Gastrocnemius medialis (tissue), 4 donors: Measurements from ENCODE around the gene LRRC28. TPM values are rescaled to one million over a fixed set of nuclear protein-coding genes. Genes with fewer than 3 reads are reported as not detected.

Experiments used
- ATAC-seq, 2 donors: fragments of 150-250 bp; one replicate each; pipeline ENCODE4 v1.9.1; 2016
- DNase-seq, 2 donors: peaks; one replicate each; pipeline ENCODE4 v3.0.0-alpha.2; 2019
- H3K27ac ChIP-seq, 4 donors: fragments of 200-600 bp; sonication (generic); 1 replicate in 1 of 4; 2 replicates in 3 of 4; pipeline ENCODE4 v1.5.1; 2016 to 2018; ENCODE audit warnings: mild to moderate bottlenecking in 2 of 4, moderate library complexity in 1 of 4
- H3K27me3 ChIP-seq, 3 donors: fragments of 200-600 bp; sonication (generic) in 2 of 3; 1 replicate in 1 of 3; 2 replicates in 2 of 3; pipeline versions ENCODE4 v1.5.1 to v1.6.0; 2016 to 2019; ENCODE audit warnings: mild to moderate bottlenecking in 1 of 3, moderate library complexity in 1 of 3
- H3K36me3 ChIP-seq, 2 donors: fragments of 200-600 bp; sonication (generic) in 1 of 2; one replicate each; pipeline ENCODE4 v1.5.1; 2017 to 2018
- H3K4me1 ChIP-seq, 2 donors: fragments of 200-600 bp; sonication (generic) in 1 of 2; one replicate each; pipeline ENCODE4 v1.5.1; 2016 to 2017; ENCODE audit warnings: mild to moderate bottlenecking in 2 of 2
- H3K4me3 ChIP-seq, 4 donors: fragments of 200-600 bp; sonication (generic) in 3 of 4; 1 replicate in 1 of 4; 2 replicates in 3 of 4; pipeline ENCODE4 v1.5.1; 2016 to 2019; ENCODE audit warnings: mild to moderate bottlenecking in 2 of 4
- H3K9me3 ChIP-seq, 3 donors: fragments of 200-600 bp; sonication (generic) in 2 of 3; 1 replicate in 1 of 3; 2 replicates in 2 of 3; pipeline ENCODE4 v1.5.1; 2016 to 2019
- CTCF ChIP-seq, 5 experiments: fragments of 450-650 bp in 3 of 5; fragments of 200-600 bp in 2 of 5; sonication (generic) in 2 of 5; IDR thresholded peaks in 4 of 5; conservative IDR thresholded peaks in 1 of 5; 1 replicate in 4 of 5; 2 replicates in 1 of 5; pipeline ENCODE4 v1.5.1; 2016 to 2019; ENCODE audit warnings: antibody characterized with exemption in 5 of 5, mild to moderate bottlenecking in 3 of 5, moderate library complexity in 3 of 5
- POLR2A ChIP-seq, 2 donors: fragments of 450-650 bp; IDR thresholded peaks; one replicate each; pipeline ENCODE4 v1.6.1; 2017; ENCODE audit warnings: antibody characterized with exemption in 2 of 2, mild to moderate bottlenecking in 2 of 2, moderate library complexity in 2 of 2
- in situ Hi-C, 4 donors: fragments of 200-750 bp; cut with MboI; loops; one replicate each; pipeline versions ENCODE4 v1.15.0 to v1.8.0; 2017; ENCODE audit warnings: low sequenced_read_pairs in 4 of 4
- intact Hi-C: fragments of 100-400 bp; cut with DNase I; formaldehyde crosslinking; loops from one replicate; pipeline ENCODE4 v1.15.1; 2023; ENCODE audit warnings: low total_unique reads
- total RNA-seq, 4 donors: library from RNA; depleted of rRNA; stranded (reverse); fragments of >200 nt; gene quantifications; one replicate each; pipeline versions ENCODE4 v1.1.0 to v1.2.3, GENCODE V29; 2016

The LRRC28 gene
- total RNA-seq, 4 donors from 2014 or later, result 22.0 to 48.5 (median 36.9) TPM

GRCh38 chr15:99282121-99282520 lies 30.8 kb downstream of the LRRC28 start:
- in situ Hi-C loops, result loop anchor here (10.0 to 25.0 kb wide), 3 partner anchors 105 to 473 kb away; no protein-coding TSS in a partner anchor

GRCh38 chr15:99282586-99282985 lies 31.3 kb downstream of the LRRC28 start:
- intact Hi-C loops, result loop anchor here (10.0 kb wide), 1 partner anchor 122 kb away; no protein-coding TSS in a partner anchor
- peaks cover 11 to 18% of the 10 kb centered on the region in 2 donors for H3K4me1 ChIP-seq
- no peaks in the 10 kb centered on the region for H3K9me3 ChIP-seq
- DNase-seq (no peak), ATAC-seq (peak in 1 of 2 donors; percentile 23)
- in situ Hi-C loops, result loop anchor here (10.0 to 25.0 kb wide), 3 partner anchors 105 to 472 kb away; no protein-coding TSS in a partner anchor
- peak overlapping the region in 1 of 4 donors; percentile 34 for H3K27ac ChIP-seq
- no peaks in the 10 kb centered on the region for H3K27me3 ChIP-seq
- no peak overlapping the region for H3K4me3 ChIP-seq
- TF ChIP-seq CTCF (IDR thresholded peaks at IDR 0.05 in 4 of 5, conservative IDR thresholded peaks at IDR 0.05 in 1 of 5) (no peak), POLR2A (IDR thresholded peaks at IDR 0.05) (no peak)
- H3K36me3 ChIP-seq, result no peaks in the 10 kb centered on the region

More at GRCh38 chr15:99282121-99282520, 30.8 kb downstream of the LRRC28 start:
- Histone ChIP-seq H3K27ac (peak overlapping the region in 1 of 4 donors; percentile 34), H3K36me3 (no peaks in the 10 kb centered on the region), H3K4me3 (no peak overlapping the region), H3K9me3 (no peaks in the 10 kb centered on the region), H3K4me1 (peaks cover 11 to 18% of the 10 kb centered on the region in 2 donors), H3K27me3 (no peaks in the 10 kb centered on the region)
- DNase-seq (no peak), ATAC-seq (no peak)
- TF ChIP-seq POLR2A (IDR thresholded peaks at IDR 0.05), result no peak
- no peak for TF ChIP-seq CTCF (IDR thresholded peaks at IDR 0.05 in 4 of 5, conservative IDR thresholded peaks at IDR 0.05 in 1 of 5)
- intact Hi-C loops, result loop anchor here (10.0 kb wide), 1 partner anchor 123 kb away; no protein-coding TSS in a partner anchor

GRCh38 chr15:99283717-99284116 lies 32.4 kb downstream of the LRRC28 start:
- Histone ChIP-seq H3K27ac (no peak overlapping the region), H3K36me3 (no peaks in the 10 kb centered on the region), H3K9me3 (no peaks in the 10 kb centered on the region), H3K27me3 (no peaks in the 10 kb centered on the region), H3K4me3 (no peak overlapping the region), H3K4me1 (peaks cover 11 to 18% of the 10 kb centered on the region in 2 donors)
- intact Hi-C loops, result loop anchor here (10.0 kb wide), 1 partner anchor 121 kb away; no protein-coding TSS in a partner anchor
- in situ Hi-C loops, result loop anchor here (10.0 to 25.0 kb wide), 3 partner anchors 104 to 471 kb away; no protein-coding TSS in a partner anchor
- ATAC-seq, result no peak
- TF ChIP-seq POLR2A (IDR thresholded peaks at IDR 0.05) (no peak), CTCF (IDR thresholded peaks at IDR 0.05 in 4 of 5, conservative IDR thresholded peaks at IDR 0.05 in 1 of 5) (no peak)
- DNase-seq, result no peak

GRCh38 chr15:99291643-99292042 lies 40.4 kb downstream of the LRRC28 start:
- H3K4me3 ChIP-seq, result no peak overlapping the region
- peaks cover 0 to 3% of the 10 kb centered on the region in 2 donors for H3K4me1 ChIP-seq
- no peaks in the 10 kb centered on the region for H3K27me3 ChIP-seq
- H3K27ac ChIP-seq, result no peak overlapping the region
- ATAC-seq (no peak), DNase-seq (no peak)
- no peak for TF ChIP-seq POLR2A (IDR thresholded peaks at IDR 0.05)
- no peak for TF ChIP-seq CTCF (IDR thresholded peaks at IDR 0.05 in 4 of 5, conservative IDR thresholded peaks at IDR 0.05 in 1 of 5)
- in situ Hi-C loops (loop anchor here in 3 of 4 donors (25.0 kb wide), 2 partner anchors 96 to 421 kb away; no protein-coding TSS in a partner anchor), intact Hi-C loops (no loop called here)
- H3K36me3 ChIP-seq, result peaks cover 0 to 4% of the 10 kb centered on the region in 2 donors
- H3K9me3 ChIP-seq, result no peaks in the 10 kb centered on the region
